Tibial artery (tissue), 4 donors: ENCODE measurements around the gene PIK3C2B.
"Not testable (repeated sequence)": the region's sequence is repeated elsewhere in the genome, so short reads cannot be mapped to it uniquely, and the experiment has no call there.

Source experiments
- DNase-seq, 2 donors: peaks; one replicate each; pipeline ENCODE4 v3.0.0-alpha.2; 2019
- H3K27ac ChIP-seq, 2 donors: fragments of 200-600 bp; sonication (generic) in 1 of 2; 1 replicate in 1 of 2; 2 replicates in 1 of 2; pipeline ENCODE4 v1.5.1; 2018 to 2019; ENCODE audit warnings: mild to moderate bottlenecking in 1 of 2
- H3K27me3 ChIP-seq, 2 donors: fragments of 200-600 bp; sonication (generic) in 1 of 2; one replicate each; pipeline versions ENCODE4 v1.5.1 to v1.6.0; 2016 to 2019
- H3K36me3 ChIP-seq, 3 donors: fragments of 200-600 bp; sonication (generic) in 2 of 3; one replicate each; pipeline ENCODE4 v1.5.1; 2016 to 2019; ENCODE audit warnings: mild to moderate bottlenecking in 2 of 3
- H3K4me1 ChIP-seq, 4 donors: fragments of 200-600 bp; sonication (generic) in 2 of 4; 1 replicate in 3 of 4; 2 replicates in 1 of 4; pipeline ENCODE4 v1.5.1; 2016 to 2019
- H3K4me3 ChIP-seq, 2 donors: fragments of 200-600 bp; sonication (generic) in 1 of 2; 1 replicate in 1 of 2; 2 replicates in 1 of 2; pipeline ENCODE4 v1.5.1; 2018 to 2019; ENCODE audit warnings: mild to moderate bottlenecking in 2 of 2
- H3K9me3 ChIP-seq, 3 donors: fragments of 200-600 bp; sonication (generic) in 1 of 3; one replicate each; pipeline ENCODE4 v1.5.1; 2016 to 2019
- CTCF ChIP-seq, 2 experiments: fragments of 200-600 bp in 1 of 2; fragments of 450-650 bp in 1 of 2; IDR thresholded peaks; one replicate each; pipeline ENCODE4 v1.5.1; 2017 to 2019; ENCODE audit warnings: antibody characterized with exemption in 2 of 2, mild to moderate bottlenecking in 1 of 2, moderate library complexity in 1 of 2
- intact Hi-C: fragments of 100-400 bp; cut with DNase I; formaldehyde crosslinking; loops from one replicate; pipeline ENCODE4 v1.15.0; 2023; ENCODE audit warnings: low total_unique reads

Gene PIK3C2B

GRCh38 chr1:204491655-204492054 lies 3.0 kb downstream of the PIK3C2B start:
- H3K27me3 ChIP-seq: no peaks in the 10 kb centered on the region
- DNase-seq: no peak
- H3K36me3 ChIP-seq: no peaks in the 10 kb centered on the region
- H3K27ac ChIP-seq: peak overlapping the region; percentile 91
- H3K9me3 ChIP-seq: no peaks in the 10 kb centered on the region
- H3K4me3 ChIP-seq: no peak overlapping the region
- TF ChIP-seq CTCF (IDR thresholded peaks at IDR 0.05): no peak
- intact Hi-C loops: no loop called here
- peaks cover 0 to 36% (median 17%) of the 10 kb centered on the region in 4 donors for H3K4me1 ChIP-seq

GRCh38 chr1:204487256-204487615 lies 7.4 kb downstream of the PIK3C2B start:
- intact Hi-C loops: no loop called here
- H3K9me3 ChIP-seq: no peaks in the 10 kb centered on the region
- H3K27me3 ChIP-seq: no peaks in the 10 kb centered on the region
- no peak for DNase-seq
- H3K36me3 ChIP-seq: no peaks in the 10 kb centered on the region
- TF ChIP-seq CTCF (IDR thresholded peaks at IDR 0.05): no peak
- peaks cover 0 to 18% (median 9%) of the 10 kb centered on the region in 4 donors for H3K4me1 ChIP-seq
- H3K4me3 ChIP-seq: no peak overlapping the region
- no peak overlapping the region for H3K27ac ChIP-seq

GRCh38 chr1:204486513-204487255 lies 7.9 kb downstream of the PIK3C2B start:
- intact Hi-C loops, H3K27me3 ChIP-seq, H3K36me3 ChIP-seq, H3K9me3 ChIP-seq, DNase-seq, H3K27ac ChIP-seq, H3K4me3 ChIP-seq: not testable (repeated sequence)
- H3K4me1 ChIP-seq: peaks cover 0 to 18% (median 11%) of the 10 kb centered on the region in 4 donors

- H3K4me1 ChIP-seq: peaks cover 0 to 40% (median 29%) of the 10 kb centered on the region in 4 donors
- no peak for DNase-seq
- H3K27me3 ChIP-seq: no peaks in the 10 kb centered on the region
- no peaks in the 10 kb centered on the region for H3K9me3 ChIP-seq
- no peak overlapping the region for H3K4me3 ChIP-seq
- TF ChIP-seq CTCF (IDR thresholded peaks at IDR 0.05): no peak
- H3K27ac ChIP-seq: no peak overlapping the region
- H3K36me3 ChIP-seq: no peaks in the 10 kb centered on the region
- intact Hi-C loops: no loop called here
These were observed 10.8 kb downstream of the PIK3C2B start for GRCh38 chr1:204483791-204484190.

- no peak for DNase-seq
- intact Hi-C loops: no loop called here
- H3K27ac ChIP-seq: no peak overlapping the region
- H3K4me1 ChIP-seq: peaks cover 5 to 72% (median 54%) of the 10 kb centered on the region in 4 donors
- no peaks in the 10 kb centered on the region for H3K36me3 ChIP-seq
- TF ChIP-seq CTCF (IDR thresholded peaks at IDR 0.05): no peak
- no peaks in the 10 kb centered on the region for H3K9me3 ChIP-seq
- H3K27me3 ChIP-seq: no peaks in the 10 kb centered on the region
- no peak overlapping the region for H3K4me3 ChIP-seq
These were observed 14.1 kb downstream of the PIK3C2B start for GRCh38 chr1:204480515-204480914.

- no peak for TF ChIP-seq CTCF (IDR thresholded peaks at IDR 0.05)
- Histone ChIP-seq H3K27ac (peak overlapping the region; percentile 23 to 27), H3K9me3 (no peaks in the 10 kb centered on the region), H3K27me3 (no peaks in the 10 kb centered on the region), H3K4me3 (no peak overlapping the region), H3K36me3 (no peaks in the 10 kb centered on the region), H3K4me1 (peaks cover 5 to 74% (median 56%) of the 10 kb centered on the region in 4 donors)
- no peak for DNase-seq
- intact Hi-C loops: no loop called here
These were observed 15.0 kb downstream of the PIK3C2B start for GRCh38 chr1:204479387-204480136.
